ENCODE measurements around the gene NES.

Gene NES

DNA sequence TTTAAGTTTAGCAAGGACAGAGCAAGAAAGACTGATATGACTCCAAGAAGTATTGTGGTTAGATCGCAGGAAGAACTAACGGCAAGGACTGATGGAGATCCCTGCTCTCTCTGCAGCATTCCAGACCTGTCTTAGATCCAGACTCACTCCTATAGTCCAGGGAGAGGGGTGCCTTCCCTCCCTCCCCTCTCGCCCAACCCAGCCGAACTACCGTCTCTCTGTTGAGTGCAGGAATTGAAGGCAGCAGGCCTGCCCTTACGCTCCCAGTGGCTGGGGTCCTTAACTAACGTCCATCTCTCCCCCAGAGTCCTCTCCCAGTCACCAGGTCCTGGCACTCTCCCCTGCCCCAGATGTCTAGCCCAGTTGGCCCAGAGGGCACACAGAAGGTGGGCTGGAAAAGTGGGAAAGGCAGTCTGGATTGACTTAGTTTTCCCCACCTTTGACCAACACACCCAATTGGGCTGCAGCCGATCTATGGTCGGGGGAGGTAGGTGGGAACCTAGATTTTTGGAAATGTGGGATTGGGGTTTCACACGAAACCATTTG, 27.0 kb upstream of the NES start:
- no peak overlapping the region for H3K4me3 ChIP-seq (replicated peaks; ENCODE audit: insufficient read depth, low read length)

DNA sequence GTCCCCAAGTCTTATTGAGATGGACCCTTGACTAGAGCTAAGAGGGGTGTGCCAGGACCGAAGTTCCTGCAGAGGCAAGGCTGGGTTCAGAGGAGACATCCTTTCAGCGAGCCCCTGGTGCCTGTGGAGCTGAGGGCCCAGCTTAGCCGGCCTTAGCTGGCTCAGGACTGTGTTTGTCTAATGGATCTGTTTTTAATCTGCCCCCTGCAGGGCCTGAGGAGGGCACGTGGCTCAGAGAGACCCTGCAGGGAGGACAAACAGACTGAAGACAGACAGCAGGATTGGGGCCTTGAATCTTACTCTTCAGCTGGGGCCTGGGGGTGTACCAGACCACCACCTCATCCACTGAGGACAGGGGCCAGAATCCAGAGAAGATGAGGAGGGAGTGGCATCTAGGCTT, 26.5 kb upstream of the NES start:
- no peak overlapping the region for H3K27ac ChIP-seq (replicated peaks)
- H3K4me3 ChIP-seq (replicated peaks; ENCODE audit: insufficient read depth, low read length) = no peak overlapping the region
- no peak for DNase-seq (ENCODE audit: low read depth in 1 of 2, low spot score in 1 of 2)
- TF ChIP-seq POLR2AphosphoS5 (IDR thresholded peaks at IDR 0.05; ENCODE audit: low read depth) (no peak), GABPA (IDR thresholded peaks at IDR 0.05; ENCODE audit: low read depth) (no peak), SPI1 (IDR thresholded peaks at IDR 0.05; ENCODE audit: borderline replicate concordance, low read depth) (no peak)
- TF ChIP-seq, protein P1, sequence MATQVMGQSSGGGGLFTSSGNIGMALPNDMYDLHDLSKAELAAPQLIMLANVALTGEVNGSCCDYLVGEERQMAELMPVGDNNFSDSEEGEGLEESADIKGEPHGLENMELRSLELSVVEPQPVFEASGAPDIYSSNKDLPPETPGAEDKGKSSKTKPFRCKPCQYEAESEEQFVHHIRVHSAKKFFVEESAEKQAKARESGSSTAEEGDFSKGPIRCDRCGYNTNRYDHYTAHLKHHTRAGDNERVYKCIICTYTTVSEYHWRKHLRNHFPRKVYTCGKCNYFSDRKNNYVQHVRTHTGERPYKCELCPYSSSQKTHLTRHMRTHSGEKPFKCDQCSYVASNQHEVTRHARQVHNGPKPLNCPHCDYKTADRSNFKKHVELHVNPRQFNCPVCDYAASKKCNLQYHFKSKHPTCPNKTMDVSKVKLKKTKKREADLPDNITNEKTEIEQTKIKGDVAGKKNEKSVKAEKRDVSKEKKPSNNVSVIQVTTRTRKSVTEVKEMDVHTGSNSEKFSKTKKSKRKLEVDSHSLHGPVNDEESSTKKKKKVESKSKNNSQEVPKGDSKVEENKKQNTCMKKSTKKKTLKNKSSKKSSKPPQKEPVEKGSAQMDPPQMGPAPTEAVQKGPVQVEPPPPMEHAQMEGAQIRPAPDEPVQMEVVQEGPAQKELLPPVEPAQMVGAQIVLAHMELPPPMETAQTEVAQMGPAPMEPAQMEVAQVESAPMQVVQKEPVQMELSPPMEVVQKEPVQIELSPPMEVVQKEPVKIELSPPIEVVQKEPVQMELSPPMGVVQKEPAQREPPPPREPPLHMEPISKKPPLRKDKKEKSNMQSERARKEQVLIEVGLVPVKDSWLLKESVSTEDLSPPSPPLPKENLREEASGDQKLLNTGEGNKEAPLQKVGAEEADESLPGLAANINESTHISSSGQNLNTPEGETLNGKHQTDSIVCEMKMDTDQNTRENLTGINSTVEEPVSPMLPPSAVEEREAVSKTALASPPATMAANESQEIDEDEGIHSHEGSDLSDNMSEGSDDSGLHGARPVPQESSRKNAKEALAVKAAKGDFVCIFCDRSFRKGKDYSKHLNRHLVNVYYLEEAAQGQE (IDR thresholded peaks at IDR 0.05; ENCODE audit: insufficient replicate concordance, low read depth) = no peak
- TF ChIP-seq, protein P2, sequence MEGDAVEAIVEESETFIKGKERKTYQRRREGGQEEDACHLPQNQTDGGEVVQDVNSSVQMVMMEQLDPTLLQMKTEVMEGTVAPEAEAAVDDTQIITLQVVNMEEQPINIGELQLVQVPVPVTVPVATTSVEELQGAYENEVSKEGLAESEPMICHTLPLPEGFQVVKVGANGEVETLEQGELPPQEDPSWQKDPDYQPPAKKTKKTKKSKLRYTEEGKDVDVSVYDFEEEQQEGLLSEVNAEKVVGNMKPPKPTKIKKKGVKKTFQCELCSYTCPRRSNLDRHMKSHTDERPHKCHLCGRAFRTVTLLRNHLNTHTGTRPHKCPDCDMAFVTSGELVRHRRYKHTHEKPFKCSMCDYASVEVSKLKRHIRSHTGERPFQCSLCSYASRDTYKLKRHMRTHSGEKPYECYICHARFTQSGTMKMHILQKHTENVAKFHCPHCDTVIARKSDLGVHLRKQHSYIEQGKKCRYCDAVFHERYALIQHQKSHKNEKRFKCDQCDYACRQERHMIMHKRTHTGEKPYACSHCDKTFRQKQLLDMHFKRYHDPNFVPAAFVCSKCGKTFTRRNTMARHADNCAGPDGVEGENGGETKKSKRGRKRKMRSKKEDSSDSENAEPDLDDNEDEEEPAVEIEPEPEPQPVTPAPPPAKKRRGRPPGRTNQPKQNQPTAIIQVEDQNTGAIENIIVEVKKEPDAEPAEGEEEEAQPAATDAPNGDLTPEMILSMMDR (IDR thresholded peaks at IDR 0.05; ENCODE audit: insufficient read depth, low read length) = no peak
- H3K27me3 ChIP-seq (ENCODE audit: insufficient read depth, poor library complexity, severe bottlenecking) = peaks cover 46% of the 10 kb centered on the region

More for the DNA sequence above, 27.0 kb upstream of the NES start:
- Histone ChIP-seq H3K27ac (replicated peaks) (no peak overlapping the region), H3K27me3 (ENCODE audit: insufficient read depth, poor library complexity, severe bottlenecking) (peaks cover 46% of the 10 kb centered on the region)
- TF ChIP-seq POLR2AphosphoS5 (IDR thresholded peaks at IDR 0.05; ENCODE audit: low read depth) (no peak), SPI1 (IDR thresholded peaks at IDR 0.05; ENCODE audit: borderline replicate concordance, low read depth) (no peak), GABPA (IDR thresholded peaks at IDR 0.05; ENCODE audit: low read depth) (no peak)
- TF ChIP-seq, protein P1 (IDR thresholded peaks at IDR 0.05; ENCODE audit: insufficient replicate concordance, low read depth) = no peak
- TF ChIP-seq, protein P2 (IDR thresholded peaks at IDR 0.05; ENCODE audit: insufficient read depth, low read length) = no peak
- DNase-seq (ENCODE audit: low read depth in 1 of 2, low spot score in 1 of 2) = no peak

DNA sequence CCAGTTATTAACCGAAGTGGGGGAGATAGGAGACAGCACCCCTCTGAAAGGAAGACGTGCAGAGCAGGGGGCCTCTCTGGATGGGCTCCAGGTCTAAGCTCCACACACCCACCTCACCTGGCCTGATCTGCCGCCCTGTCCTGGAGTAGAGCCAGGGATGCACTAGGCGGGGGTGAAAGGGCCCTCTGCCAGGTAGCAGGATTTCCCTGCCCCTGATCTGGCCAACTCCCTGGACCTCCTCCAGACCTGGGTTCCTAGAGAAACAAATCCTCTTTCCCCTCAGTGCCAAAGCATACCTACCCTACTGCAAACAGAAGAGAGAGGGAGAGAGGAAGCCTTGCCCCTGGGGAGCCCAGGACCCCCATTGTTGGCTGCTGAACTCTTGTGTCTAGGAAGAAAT, 26.1 kb upstream of the NES start:
- no peak overlapping the region for H3K27ac ChIP-seq (replicated peaks)
- TF ChIP-seq GABPA (IDR thresholded peaks at IDR 0.05; ENCODE audit: low read depth) (no peak), SPI1 (IDR thresholded peaks at IDR 0.05; ENCODE audit: borderline replicate concordance, low read depth) (no peak), POLR2AphosphoS5 (IDR thresholded peaks at IDR 0.05; ENCODE audit: low read depth) (no peak)
- TF ChIP-seq, protein P1 (IDR thresholded peaks at IDR 0.05; ENCODE audit: insufficient replicate concordance, low read depth) = no peak
- H3K27me3 ChIP-seq (ENCODE audit: insufficient read depth, poor library complexity, severe bottlenecking) = peaks cover 46% of the 10 kb centered on the region
- no peak for DNase-seq (ENCODE audit: low read depth in 1 of 2, low spot score in 1 of 2)
- no peak overlapping the region for H3K4me3 ChIP-seq (replicated peaks; ENCODE audit: insufficient read depth, low read length)
